Mammary epithelial cell (primary cell): ENCODE results near the gene BCL11B.

Experiments
- EZH2 ChIP-seq: IDR thresholded peaks from 2 replicates; pipeline ENCODE4 v1.6.1; 2012; ENCODE audit warnings: low read length, inconsistent platforms, borderline replicate concordance
- TF ChIP-seq, protein P1 (sequence below), 2 donors: IDR thresholded peaks in 1 of 2; conservative IDR thresholded peaks in 1 of 2; 2 replicates each; pipeline ENCODE4 v1.5.1; 2011 to 2012; ENCODE audit warnings: inconsistent platforms in 2 of 2, low read length in 2 of 2, mild to moderate bottlenecking in 2 of 2, control low read depth in 1 of 2, low read depth in 1 of 2; ENCODE audit not compliant: insufficient read depth in 1 of 2; ENCODE audit errors: extremely low read depth in 1 of 2

DNA sequence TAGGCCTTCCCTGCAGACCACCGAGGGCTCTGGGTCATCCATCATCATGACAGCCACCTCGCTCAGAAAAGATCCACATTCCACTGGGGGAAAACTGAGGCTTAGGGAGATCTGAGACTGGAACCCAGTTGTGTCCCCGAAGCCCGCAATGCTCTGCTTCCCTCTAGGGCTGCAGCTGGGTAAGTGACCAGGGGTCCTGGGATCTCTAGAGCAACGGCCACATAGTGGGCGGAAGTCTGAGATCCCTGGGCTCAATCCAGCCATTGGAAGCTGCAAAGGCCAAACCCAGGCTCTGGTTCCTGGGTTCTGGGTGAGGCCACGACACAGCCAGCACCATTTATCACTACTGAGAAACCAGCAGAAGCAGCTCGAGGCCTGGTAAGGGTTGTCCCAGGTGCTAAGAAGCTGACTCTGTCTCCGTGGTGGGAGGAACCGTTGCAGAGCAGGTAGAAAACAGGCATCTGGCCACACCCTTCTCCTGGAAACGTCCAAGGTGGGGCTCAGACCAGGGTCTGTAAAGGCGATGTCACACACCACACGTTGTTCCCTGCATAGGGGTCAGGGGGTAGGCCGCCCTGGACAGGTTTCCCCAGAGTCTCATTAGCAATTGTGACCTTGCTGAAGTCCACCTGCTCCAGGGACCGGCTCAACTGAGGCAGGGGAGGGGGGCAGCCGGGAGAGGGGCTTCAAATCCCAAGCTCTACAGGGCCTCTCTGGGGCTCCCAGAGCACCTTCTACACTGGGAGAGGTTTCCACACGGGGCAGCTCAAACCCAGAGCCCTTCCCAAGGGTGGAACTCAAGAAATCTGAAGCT, 38.6 kb downstream of the BCL11B start:
- TF ChIP-seq, protein P1, sequence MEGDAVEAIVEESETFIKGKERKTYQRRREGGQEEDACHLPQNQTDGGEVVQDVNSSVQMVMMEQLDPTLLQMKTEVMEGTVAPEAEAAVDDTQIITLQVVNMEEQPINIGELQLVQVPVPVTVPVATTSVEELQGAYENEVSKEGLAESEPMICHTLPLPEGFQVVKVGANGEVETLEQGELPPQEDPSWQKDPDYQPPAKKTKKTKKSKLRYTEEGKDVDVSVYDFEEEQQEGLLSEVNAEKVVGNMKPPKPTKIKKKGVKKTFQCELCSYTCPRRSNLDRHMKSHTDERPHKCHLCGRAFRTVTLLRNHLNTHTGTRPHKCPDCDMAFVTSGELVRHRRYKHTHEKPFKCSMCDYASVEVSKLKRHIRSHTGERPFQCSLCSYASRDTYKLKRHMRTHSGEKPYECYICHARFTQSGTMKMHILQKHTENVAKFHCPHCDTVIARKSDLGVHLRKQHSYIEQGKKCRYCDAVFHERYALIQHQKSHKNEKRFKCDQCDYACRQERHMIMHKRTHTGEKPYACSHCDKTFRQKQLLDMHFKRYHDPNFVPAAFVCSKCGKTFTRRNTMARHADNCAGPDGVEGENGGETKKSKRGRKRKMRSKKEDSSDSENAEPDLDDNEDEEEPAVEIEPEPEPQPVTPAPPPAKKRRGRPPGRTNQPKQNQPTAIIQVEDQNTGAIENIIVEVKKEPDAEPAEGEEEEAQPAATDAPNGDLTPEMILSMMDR (conservative IDR thresholded peaks at IDR 0.05 in 1 of 2, IDR thresholded peaks at IDR 0.05 in 1 of 2; ENCODE audit: extremely low read depth in 1 of 2, insufficient read depth in 1 of 2, low read depth in 1 of 2, low read length in 2 of 2) = no peak
- TF ChIP-seq EZH2 = no peak
